ENCODE results near the gene H1-8.
"Not testable (repeated sequence)": the region's sequence is repeated elsewhere in the genome, so short reads cannot be mapped to it uniquely, and the experiment has no call there.

The H1-8 gene

GRCh38 chr3:129543156-129543790 lies at the start of gene H1-8:
Gene H1-8, plus strand, starts transcription at chr3:129543175. Its CDS starts 44 bp downstream, at chr3:129543219.
- no peak for DNase-seq (ENCODE audit: low read depth in 2 of 2)

- DNase-seq (ENCODE audit: low read depth in 2 of 2) = no peak
Measured at GRCh38 chr3:129493206-129493605, 49.8 kb upstream of the H1-8 start.

GRCh38 chr3:129494499-129494898 lies 48.5 kb upstream of the H1-8 start:
- not testable (repeated sequence) for DNase-seq (ENCODE audit: low read depth in 2 of 2)

- peak; percentile 36 to 39 for DNase-seq (ENCODE audit: low read depth in 2 of 2)
Measured at GRCh38 chr3:129495006-129495639, 47.9 kb upstream of the H1-8 start.

- DNase-seq (ENCODE audit: low read depth in 2 of 2) = not testable (repeated sequence)
Measured at GRCh38 chr3:129497876-129498275, 45.1 kb upstream of the H1-8 start.

- DNase-seq (ENCODE audit: low read depth in 2 of 2) = not testable (repeated sequence)
Measured at GRCh38 chr3:129498603-129499488, 44.1 kb upstream of the H1-8 start.

- not testable (repeated sequence) for DNase-seq (ENCODE audit: low read depth in 2 of 2)
Measured at GRCh38 chr3:129499604-129500333, 43.2 kb upstream of the H1-8 start.

GRCh38 chr3:129500334-129500658 lies 42.7 kb upstream of the H1-8 start:
- no peak for DNase-seq (ENCODE audit: low read depth in 2 of 2)

GRCh38 chr3:129501630-129502029 lies 41.3 kb upstream of the H1-8 start:
- DNase-seq (ENCODE audit: low read depth in 2 of 2) = no peak

GRCh38 chr3:129502641-129503408 lies 40.1 kb upstream of the H1-8 start:
- no peak for DNase-seq (ENCODE audit: low read depth in 2 of 2)

- DNase-seq (ENCODE audit: low read depth in 2 of 2) = no peak
Measured at GRCh38 chr3:129503471-129504291, 39.3 kb upstream of the H1-8 start.

GRCh38 chr3:129504471-129505100 lies 38.4 kb upstream of the H1-8 start:
- no peak for DNase-seq (ENCODE audit: low read depth in 2 of 2)

GRCh38 chr3:129505341-129505740 lies 37.6 kb upstream of the H1-8 start:
- no peak for DNase-seq (ENCODE audit: low read depth in 2 of 2)

- DNase-seq (ENCODE audit: low read depth in 2 of 2) = no peak
Measured at GRCh38 chr3:129506231-129506742, 36.7 kb upstream of the H1-8 start.

- DNase-seq (ENCODE audit: low read depth in 2 of 2) = no peak
Measured at GRCh38 chr3:129507181-129507831, 35.7 kb upstream of the H1-8 start.

- no peak for DNase-seq (ENCODE audit: low read depth in 2 of 2)
Measured at GRCh38 chr3:129512595-129512994, 30.4 kb upstream of the H1-8 start.

- no peak for DNase-seq (ENCODE audit: low read depth in 2 of 2)
Measured at GRCh38 chr3:129513705-129514104, 29.3 kb upstream of the H1-8 start.

GRCh38 chr3:129514110-129514509 lies 28.9 kb upstream of the H1-8 start:
- DNase-seq (ENCODE audit: low read depth in 2 of 2) = no peak

- DNase-seq (ENCODE audit: low read depth in 2 of 2) = no peak
Measured at GRCh38 chr3:129514563-129514962, 28.4 kb upstream of the H1-8 start.
